ENCODE results near the gene CNGA1.
A peak's percentile ranks its signal among the peaks of the same experiment; 100 is the strongest.
"Not testable (repeated sequence)": the region's sequence is repeated elsewhere in the genome, so short reads cannot be mapped to it uniquely, and the experiment has no call there.

Gene CNGA1

GRCh38 chr4:47954245-47954644 is 62.2 kb downstream of the CNGA1 start:
- DNase-seq, result no peak

- no peak for DNase-seq
Observed at GRCh38 chr4:47945930-47946726, 70.4 kb downstream of the CNGA1 start.

GRCh38 chr4:47942081-47942819 is 74.2 kb downstream of the CNGA1 start:
- DNase-seq, result no peak

GRCh38 chr4:47939456-47939855 is 77.0 kb downstream of the CNGA1 start:
- no peak for DNase-seq

GRCh38 chr4:47936336-47936735 is 80.1 kb downstream of the CNGA1 start:
- no peak for DNase-seq

GRCh38 chr4:47933840-47934239 is 82.6 kb downstream of the CNGA1 start:
- no peak for DNase-seq

- DNase-seq, result no peak
Observed at GRCh38 chr4:47930971-47931804, 85.3 kb downstream of the CNGA1 start.

- DNase-seq, result no peak
Observed at GRCh38 chr4:47929682-47930201, 86.7 kb downstream of the CNGA1 start.

GRCh38 chr4:47926667-47927258 is 89.7 kb downstream of the CNGA1 start:
- DNase-seq, result peak; percentile 40 to 43

- not testable (repeated sequence) for DNase-seq
Observed at GRCh38 chr4:47923261-47923608, 93.2 kb downstream of the CNGA1 start.

GRCh38 chr4:47922436-47923260 is 93.8 kb downstream of the CNGA1 start:
- not testable (repeated sequence) for DNase-seq

- not testable (repeated sequence) for DNase-seq
Observed at GRCh38 chr4:47917163-47917562, 99.3 kb downstream of the CNGA1 start.

- DNase-seq, result no peak
Observed at GRCh38 chr4:47915378-47915777, 101.1 kb downstream of the CNGA1 start.

GRCh38 chr4:47914926-47915237 is 101.6 kb downstream of the CNGA1 start:
- DNase-seq, result no peak

- DNase-seq, result peak; percentile 91 to 94
Observed at GRCh38 chr4:47914220-47914925, 102.1 kb downstream of the CNGA1 start, which contains the start of gene NFXL1. Gene NFXL1 (minus strand): TSS chr4:47914583. CDS start chr4:47914203, 380 bp downstream.

- DNase-seq, result peak; percentile 15 to 27
Observed at GRCh38 chr4:47913861-47914219, 102.6 kb downstream of the CNGA1 start.

GRCh38 chr4:47913330-47913729 is 103.2 kb downstream of the CNGA1 start:
- DNase-seq, result no peak

- no peak for DNase-seq
Observed at GRCh38 chr4:47907089-47907646, 109.3 kb downstream of the CNGA1 start.

- no peak for DNase-seq
Observed at GRCh38 chr4:47899639-47900038, 116.8 kb downstream of the CNGA1 start.

- DNase-seq, result no peak
Observed at GRCh38 chr4:47891928-47892327, 124.6 kb downstream of the CNGA1 start.

Data from stimulated activated CD4-positive, alpha-beta T cell treated with anti-CD3 and anti-CD28 coated beads, Interleukin-2, amount 100 ng/mL, for 48 hours (primary cell).